ENCODE measurements around the gene NFAT5.

The NFAT5 gene

GRCh38 chr16:69534720-69535119 lies 31.0 kb upstream of the NFAT5 start:
- TF ChIP-seq MAX (IDR thresholded peaks at IDR 0.05): no peak
- TF ChIP-seq CREB1 (IDR thresholded peaks at IDR 0.05; ENCODE audit: low read depth): no peak
- TF ChIP-seq EGR1 (IDR thresholded peaks at IDR 0.05): no peak
- no peak for TF ChIP-seq USF1 (IDR thresholded peaks at IDR 0.05)
- TF ChIP-seq CEBPB (IDR thresholded peaks at IDR 0.05): no peak
- no peak for TF ChIP-seq REST (IDR thresholded peaks at IDR 0.05; ENCODE audit: low read depth)
- no peak for TF ChIP-seq TCF12 (IDR thresholded peaks at IDR 0.05; ENCODE audit: low read depth)
- no peak for TF ChIP-seq ZBTB7A (IDR thresholded peaks at IDR 0.05; ENCODE audit: low read depth)
- TF ChIP-seq EP300 (IDR thresholded peaks at IDR 0.05; ENCODE audit: borderline replicate concordance): no peak
- TF ChIP-seq TEAD4 (IDR thresholded peaks at IDR 0.05): no peak
- no peak for TF ChIP-seq TAF1 (IDR thresholded peaks at IDR 0.05; ENCODE audit: low read depth)
- no peak for TF ChIP-seq YY1 (IDR thresholded peaks at IDR 0.05; ENCODE audit: low read depth)
- no peak for TF ChIP-seq NFIC (IDR thresholded peaks at IDR 0.05)
- no peak for TF ChIP-seq RAD21 (IDR thresholded peaks at IDR 0.05; ENCODE audit: low read depth)
- TF ChIP-seq FOXM1 (IDR thresholded peaks at IDR 0.05; ENCODE audit: borderline replicate concordance, low read depth): no peak

GRCh38 chr16:69535123-69536050 lies 30.4 kb upstream of the NFAT5 start:
- TF ChIP-seq TEAD4 (IDR thresholded peaks at IDR 0.05) (no peak), TCF12 (IDR thresholded peaks at IDR 0.05; ENCODE audit: low read depth) (no peak), FOXM1 (IDR thresholded peaks at IDR 0.05; ENCODE audit: borderline replicate concordance, low read depth) (no peak), YY1 (IDR thresholded peaks at IDR 0.05; ENCODE audit: low read depth) (no peak), CEBPB (IDR thresholded peaks at IDR 0.05) (no peak), NFIC (IDR thresholded peaks at IDR 0.05) (no peak)

GRCh38 chr16:69537706-69538080 lies 28.1 kb upstream of the NFAT5 start:
- TF ChIP-seq CEBPB (IDR thresholded peaks at IDR 0.05) (no peak), USF1 (IDR thresholded peaks at IDR 0.05) (no peak), YY1 (IDR thresholded peaks at IDR 0.05; ENCODE audit: low read depth) (no peak), REST (IDR thresholded peaks at IDR 0.05; ENCODE audit: low read depth) (no peak), ZBTB7A (IDR thresholded peaks at IDR 0.05; ENCODE audit: low read depth) (no peak), RAD21 (IDR thresholded peaks at IDR 0.05; ENCODE audit: low read depth) (no peak), TEAD4 (IDR thresholded peaks at IDR 0.05) (no peak), EP300 (IDR thresholded peaks at IDR 0.05; ENCODE audit: borderline replicate concordance) (no peak), CREB1 (IDR thresholded peaks at IDR 0.05; ENCODE audit: low read depth) (no peak), TCF12 (IDR thresholded peaks at IDR 0.05; ENCODE audit: low read depth) (no peak), MAX (IDR thresholded peaks at IDR 0.05) (no peak), NFIC (IDR thresholded peaks at IDR 0.05) (no peak), TAF1 (IDR thresholded peaks at IDR 0.05; ENCODE audit: low read depth) (no peak), EGR1 (IDR thresholded peaks at IDR 0.05) (no peak), FOXM1 (IDR thresholded peaks at IDR 0.05; ENCODE audit: borderline replicate concordance, low read depth) (no peak)

GRCh38 chr16:69538808-69539207 lies 27.0 kb upstream of the NFAT5 start:
- TF ChIP-seq TAF1 (IDR thresholded peaks at IDR 0.05; ENCODE audit: low read depth) (no peak), TEAD4 (IDR thresholded peaks at IDR 0.05) (no peak), REST (IDR thresholded peaks at IDR 0.05; ENCODE audit: low read depth) (no peak), CEBPB (IDR thresholded peaks at IDR 0.05) (no peak), EP300 (IDR thresholded peaks at IDR 0.05; ENCODE audit: borderline replicate concordance) (no peak), FOXM1 (IDR thresholded peaks at IDR 0.05; ENCODE audit: borderline replicate concordance, low read depth) (no peak)

All from Ishikawa (cell line).